ENCODE measurements around the gene SPECC1. TPM values are rescaled to one million over a fixed set of nuclear protein-coding genes. Genes with fewer than 3 reads are reported as not detected.
"Not testable (repeated sequence)": the region's sequence is repeated elsewhere in the genome, so short reads cannot be mapped to it uniquely, and the experiment has no call there.

SPECC1 gene
- total RNA-seq, 1 experiment from 2014 or later: 43.5 TPM

- ChIA-PET POLR2A (no interaction called here), CTCF (no interaction called here), RAD21 (ENCODE audit: low non-redundant PET in 1 of 2, low total read pairs in 2 of 2, uncharacterized antibody in 2 of 2, unreplicated experiment in 2 of 2) (no interaction called here)
- peaks cover 7 to 10% of the 10 kb centered on the region in 2 experiments; a peak in 2 of 4 replicates for H3K4me1 ChIP-seq (ENCODE audit: control insufficient read depth in 1 of 2, insufficient read depth in 2 of 2, low read length in 2 of 2)
- no TSS peak for BruUV-seq (replicated peaks)
- no peaks in the 10 kb centered on the region for H3K9me2 ChIP-seq (ENCODE audit: insufficient read depth)
- no peaks in the 10 kb centered on the region for H3K79me2 ChIP-seq (ENCODE audit: insufficient read depth, low read length)
- no peak for TF ChIP-seq SIN3A (IDR thresholded peaks at IDR 0.05; ENCODE audit: low read depth)
- no peak for TF ChIP-seq SP1 (IDR thresholded peaks at IDR 0.05; ENCODE audit: low read depth)
- no peak for TF ChIP-seq MAX (IDR thresholded peaks at IDR 0.05)
- TF ChIP-seq EGR1 (IDR thresholded peaks at IDR 0.05; ENCODE audit: low read depth): no peak
- no peak for TF ChIP-seq ATF3 (IDR thresholded peaks at IDR 0.05)
- intact Hi-C loops (cut with micrococcal nuclease): loop anchor here (5.0 kb wide), 1 partner anchor 90 kb away; the partner anchor contains the start of gene SPECC1
- no peak overlapping the region for H2AFZ ChIP-seq (ENCODE audit: low read depth, low read length, poor library complexity, severe bottlenecking)
- H3K36me3 ChIP-seq (ENCODE audit: control insufficient read depth in 1 of 2, insufficient read depth in 2 of 2, low read length in 2 of 2): no peaks in the 10 kb centered on the region
- no peaks in the 10 kb centered on the region; the same call in 1 of the 2 replicates for H3K27me3 ChIP-seq (ENCODE audit: insufficient read depth, low read length)
- no peak overlapping the region for H3K27ac ChIP-seq (ENCODE audit: low read depth, low read length)
- H3K9ac ChIP-seq (ENCODE audit: low read length): no peak overlapping the region
- DNase-seq (ENCODE audit: low read depth, low spot score): no peak
- H3K4me2 ChIP-seq (ENCODE audit: low read length): no peak overlapping the region
- no peak for ATAC-seq
- no peaks in the 10 kb centered on the region for H3K9me3 ChIP-seq (ENCODE audit: control insufficient read depth in 1 of 2, insufficient read depth in 1 of 2, low read depth in 1 of 2, low read length in 2 of 2)
- no peaks in the 10 kb centered on the region for H4K20me1 ChIP-seq (ENCODE audit: insufficient read depth)
- no peak overlapping the region for H3K4me3 ChIP-seq (replicated peaks in 1 of 2; ENCODE audit: low read depth in 1 of 2, low read length in 2 of 2)
Observed at GRCh38 chr17:20097330-20097729, 88.2 kb downstream of the SPECC1 start.

GRCh38 chr17:20098314-20098713 is 89.2 kb downstream of the SPECC1 start:
- Histone ChIP-seq H3K9me3 (ENCODE audit: control insufficient read depth in 1 of 2, insufficient read depth in 1 of 2, low read depth in 1 of 2, low read length in 2 of 2) (no peaks in the 10 kb centered on the region), H3K36me3 (ENCODE audit: control insufficient read depth in 1 of 2, insufficient read depth in 2 of 2, low read length in 2 of 2) (no peaks in the 10 kb centered on the region), H3K79me2 (ENCODE audit: insufficient read depth, low read length) (no peaks in the 10 kb centered on the region), H4K20me1 (ENCODE audit: insufficient read depth) (no peaks in the 10 kb centered on the region), H3K4me2 (ENCODE audit: low read length) (no peak overlapping the region), H3K27me3 (ENCODE audit: insufficient read depth, low read length) (peaks cover 5% of the 10 kb centered on the region; the same call in 1 of the 2 replicates), H3K9me2 (ENCODE audit: insufficient read depth) (no peaks in the 10 kb centered on the region), H3K4me1 (ENCODE audit: control insufficient read depth in 1 of 2, insufficient read depth in 2 of 2, low read length in 2 of 2) (peaks cover 7 to 10% of the 10 kb centered on the region in 2 experiments; a peak in 2 of 4 replicates), H3K27ac (ENCODE audit: low read depth, low read length) (no peak overlapping the region), H3K4me3 (replicated peaks in 1 of 2; ENCODE audit: low read depth in 1 of 2, low read length in 2 of 2) (no peak overlapping the region), H3K9ac (ENCODE audit: low read length) (no peak overlapping the region), H2AFZ (ENCODE audit: low read depth, low read length, poor library complexity, severe bottlenecking) (no peak overlapping the region)
- intact Hi-C loops (cut with micrococcal nuclease): loop anchor here (5.0 kb wide), 1 partner anchor 91 kb away; the partner anchor contains the start of gene SPECC1
- DNase-seq (ENCODE audit: low read depth, low spot score): no peak
- RAD21 ChIA-PET (ENCODE audit: low non-redundant PET in 1 of 2, low total read pairs in 2 of 2, uncharacterized antibody in 2 of 2, unreplicated experiment in 2 of 2): no interaction called here
- POLR2A ChIA-PET: no interaction called here
- CTCF ChIA-PET: no interaction called here
- TF ChIP-seq RAD21 (IDR thresholded peaks at IDR 0.05; ENCODE audit: low read depth): no peak
- TF ChIP-seq YY1 (IDR thresholded peaks at IDR 0.05; ENCODE audit: extremely low read depth, insufficient replicate concordance, low read depth, low read length): no peak
- ATAC-seq: no peak
- BruUV-seq (replicated peaks): no TSS peak

- H3K79me2 ChIP-seq (ENCODE audit: insufficient read depth, low read length); H3K27ac ChIP-seq (ENCODE audit: low read depth, low read length); H3K4me3 ChIP-seq (replicated peaks in 1 of 2; ENCODE audit: low read depth in 1 of 2, low read length in 2 of 2); POLR2A ChIA-PET; DNase-seq (ENCODE audit: low read depth, low spot score); H3K4me2 ChIP-seq (ENCODE audit: low read length); H4K20me1 ChIP-seq (ENCODE audit: insufficient read depth); H2AFZ ChIP-seq (ENCODE audit: low read depth, low read length, poor library complexity, severe bottlenecking); CTCF ChIA-PET; H3K36me3 ChIP-seq (ENCODE audit: control insufficient read depth in 1 of 2, insufficient read depth in 2 of 2, low read length in 2 of 2); H3K9me2 ChIP-seq (ENCODE audit: insufficient read depth); H3K9ac ChIP-seq (ENCODE audit: low read length); ATAC-seq; H3K4me1 ChIP-seq (ENCODE audit: control insufficient read depth in 1 of 2, insufficient read depth in 2 of 2, low read length in 2 of 2); intact Hi-C loops (cut with micrococcal nuclease); RAD21 ChIA-PET (ENCODE audit: low non-redundant PET in 1 of 2, low total read pairs in 2 of 2, uncharacterized antibody in 2 of 2, unreplicated experiment in 2 of 2); H3K27me3 ChIP-seq (ENCODE audit: insufficient read depth, low read length); BruUV-seq (replicated peaks); H3K9me3 ChIP-seq (ENCODE audit: control insufficient read depth in 1 of 2, insufficient read depth in 1 of 2, low read depth in 1 of 2, low read length in 2 of 2): not testable (repeated sequence)
Observed at GRCh38 chr17:20100806-20101205, 91.6 kb downstream of the SPECC1 start.

All from HCT116 (cell line).